Caco-2 (cell line): Measurements from ENCODE around the gene BEAN1. TPM values are rescaled to one million over a fixed set of nuclear protein-coding genes. Genes with fewer than 3 reads are reported as not detected.
A peak's percentile ranks its signal among the peaks of the same experiment; 100 is the strongest.

ENCODE experiments used
- BruUV-seq: library from RNA; stranded (reverse); fragments of 400-500 nt; replicated peaks from 2 replicates; lab custom pipeline; 2021; lab: Mats Ljungman, UMichigan
- CTCF ChIA-PET: fragments of 300-600 bp; sonication (Branson Sonifier 250); formaldehyde crosslinking; loops from one replicate; lab custom pipeline; 2022; ENCODE audit warnings: antibody characterized with exemption; lab: Charles Lee
- POLR2A ChIA-PET: fragments of 300-600 bp; sonication (Branson Sonifier 250); formaldehyde crosslinking; loops from one replicate; lab custom pipeline; 2022; ENCODE audit warnings: antibody characterized with exemption; lab: Charles Lee
- DNase-seq, 2 experiments: peaks; one replicate each; pipeline versions ENCODE4 v3.0.0 to v3.0.0-alpha.2; 2020 to 2022
- H3K27me3 ChIP-seq: replicated peaks from 2 replicates; pipeline ENCODE4 v1.6.0; 2011; ENCODE audit warnings: low read length; ENCODE audit not compliant: control insufficient read depth, insufficient read depth
- H3K36me3 ChIP-seq: 2 replicates; pipeline ENCODE4 v1.5.1; 2011; ENCODE audit warnings: low read length; ENCODE audit not compliant: control insufficient read depth, insufficient read depth
- H3K4me1 ChIP-seq: fragments of 250-450 bp; sonication (Bioruptor Pico); 2 replicates; pipeline ENCODE4 v1.5.1; 2020; ENCODE audit warnings: mild to moderate bottlenecking
- H3K4me3 ChIP-seq: 2 replicates; pipeline ENCODE4 v1.5.1; 2011; ENCODE audit warnings: low read depth, mild to moderate bottlenecking, control low read depth, low read length
- H3K9me3 ChIP-seq: fragments of 250-450 bp; sonication (Bioruptor Pico); 2 replicates; pipeline ENCODE4 v1.5.1; 2020; ENCODE audit warnings: mild to moderate bottlenecking, moderate library complexity
- H3K27ac Mint-ChIP-seq: one replicate; pipeline ENCODE4 v1.8.0; 2022; ENCODE audit warnings: mixed read lengths; ENCODE audit not compliant: unreplicated experiment
- H3K27me3 Mint-ChIP-seq: one replicate; pipeline ENCODE4 v1.8.0; 2022; ENCODE audit warnings: mixed read lengths; ENCODE audit not compliant: insufficient read depth, unreplicated experiment
- H3K36me3 Mint-ChIP-seq: one replicate; pipeline ENCODE4 v1.8.0; 2022; ENCODE audit warnings: mild to moderate bottlenecking, mixed read lengths; ENCODE audit not compliant: insufficient read depth, unreplicated experiment
- H3K4me1 Mint-ChIP-seq: one replicate; pipeline ENCODE4 v1.8.0; 2022; ENCODE audit warnings: low read depth, mixed read lengths; ENCODE audit not compliant: unreplicated experiment
- H3K4me3 Mint-ChIP-seq: one replicate; pipeline ENCODE4 v1.8.0; 2022; ENCODE audit warnings: mild to moderate bottlenecking, moderate library complexity, mixed read lengths; ENCODE audit not compliant: unreplicated experiment
- H3K9me3 Mint-ChIP-seq: one replicate; pipeline ENCODE4 v1.8.0; 2022; ENCODE audit warnings: mixed read lengths; ENCODE audit not compliant: unreplicated experiment
- intact Hi-C: fragments of 100-400 bp; cut with micrococcal nuclease; formaldehyde crosslinking; loops from one replicate; pipeline ENCODE4 v1.10.0; 2022; ENCODE audit not compliant: unreplicated experiment
- total RNA-seq: library from RNA; stranded (reverse); gene quantifications from 2 replicates; pipeline ENCODE4 v1.2.3, GENCODE V29; 2022
- TF ChIP-seq, protein P1 (sequence below), 2 experiments: fragments of 200-600 bp in 1 of 2; IDR thresholded peaks; 1 replicate in 1 of 2; 2 replicates in 1 of 2; pipeline versions ENCODE4 v1.5.1 to v1.8.0; 2011 to 2022; ENCODE audit warnings: antibody characterized with exemption in 1 of 2, control low read depth in 1 of 2, inconsistent platforms in 1 of 2, low read depth in 1 of 2, low read length in 1 of 2, mild to moderate bottlenecking in 1 of 2, moderate library complexity in 1 of 2; ENCODE audit not compliant: insufficient read depth in 1 of 2, severe bottlenecking in 1 of 2, unreplicated experiment in 1 of 2

BEAN1 gene
- total RNA-seq, 1 experiment from 2014 or later: not detected

DNA sequence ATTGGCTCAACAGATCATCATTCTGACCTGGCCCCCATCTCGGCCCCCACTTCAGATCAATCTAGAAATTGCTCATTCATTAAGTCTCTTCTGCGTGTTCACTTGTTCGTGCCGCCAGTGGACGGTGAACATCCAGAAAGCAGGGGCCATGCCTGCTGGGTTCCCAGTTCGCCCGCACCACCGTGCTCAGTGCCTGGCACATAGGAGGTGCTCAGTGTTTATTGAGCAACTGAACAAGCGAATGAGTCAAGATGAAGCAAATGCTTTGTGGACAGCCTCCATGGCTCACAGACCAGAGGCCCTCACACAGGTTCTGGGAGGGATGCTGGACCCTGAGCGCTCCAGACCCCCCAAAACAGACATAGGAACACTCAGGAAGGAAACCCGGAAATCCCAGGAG lies 13.9 kb downstream of the BEAN1 start:
- Histone ChIP-seq H3K4me3 (no peak overlapping the region), H3K27me3 (no peaks in the 10 kb centered on the region), H3K9me3 (no peaks in the 10 kb centered on the region), H3K4me1 (no peaks in the 10 kb centered on the region), H3K36me3 (no peaks in the 10 kb centered on the region)
- peaks cover 14% of the 10 kb centered on the region for H3K27me3 Mint-ChIP-seq
- H3K9me3 Mint-ChIP-seq: no peaks in the 10 kb centered on the region
- peak in 1 of 2 experiments; percentile 19 for DNase-seq
- TF ChIP-seq, protein P1, sequence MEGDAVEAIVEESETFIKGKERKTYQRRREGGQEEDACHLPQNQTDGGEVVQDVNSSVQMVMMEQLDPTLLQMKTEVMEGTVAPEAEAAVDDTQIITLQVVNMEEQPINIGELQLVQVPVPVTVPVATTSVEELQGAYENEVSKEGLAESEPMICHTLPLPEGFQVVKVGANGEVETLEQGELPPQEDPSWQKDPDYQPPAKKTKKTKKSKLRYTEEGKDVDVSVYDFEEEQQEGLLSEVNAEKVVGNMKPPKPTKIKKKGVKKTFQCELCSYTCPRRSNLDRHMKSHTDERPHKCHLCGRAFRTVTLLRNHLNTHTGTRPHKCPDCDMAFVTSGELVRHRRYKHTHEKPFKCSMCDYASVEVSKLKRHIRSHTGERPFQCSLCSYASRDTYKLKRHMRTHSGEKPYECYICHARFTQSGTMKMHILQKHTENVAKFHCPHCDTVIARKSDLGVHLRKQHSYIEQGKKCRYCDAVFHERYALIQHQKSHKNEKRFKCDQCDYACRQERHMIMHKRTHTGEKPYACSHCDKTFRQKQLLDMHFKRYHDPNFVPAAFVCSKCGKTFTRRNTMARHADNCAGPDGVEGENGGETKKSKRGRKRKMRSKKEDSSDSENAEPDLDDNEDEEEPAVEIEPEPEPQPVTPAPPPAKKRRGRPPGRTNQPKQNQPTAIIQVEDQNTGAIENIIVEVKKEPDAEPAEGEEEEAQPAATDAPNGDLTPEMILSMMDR (IDR thresholded peaks at IDR 0.05; ENCODE audit: insufficient read depth in 1 of 2, low read depth in 1 of 2, low read length in 1 of 2, severe bottlenecking in 1 of 2, unreplicated experiment in 1 of 2): no peak
- no peak overlapping the region for H3K27ac Mint-ChIP-seq
- H3K4me1 Mint-ChIP-seq: no peaks in the 10 kb centered on the region
- intact Hi-C loops: loop anchor here (5.0 kb wide), 2 partner anchors 34 to 41 kb away; no protein-coding TSS in a partner anchor
- H3K4me3 Mint-ChIP-seq: no peak overlapping the region
- no TSS peak for BruUV-seq
- no peaks in the 10 kb centered on the region for H3K36me3 Mint-ChIP-seq
- CTCF ChIA-PET: no interaction called here
- POLR2A ChIA-PET: no interaction called here

DNA sequence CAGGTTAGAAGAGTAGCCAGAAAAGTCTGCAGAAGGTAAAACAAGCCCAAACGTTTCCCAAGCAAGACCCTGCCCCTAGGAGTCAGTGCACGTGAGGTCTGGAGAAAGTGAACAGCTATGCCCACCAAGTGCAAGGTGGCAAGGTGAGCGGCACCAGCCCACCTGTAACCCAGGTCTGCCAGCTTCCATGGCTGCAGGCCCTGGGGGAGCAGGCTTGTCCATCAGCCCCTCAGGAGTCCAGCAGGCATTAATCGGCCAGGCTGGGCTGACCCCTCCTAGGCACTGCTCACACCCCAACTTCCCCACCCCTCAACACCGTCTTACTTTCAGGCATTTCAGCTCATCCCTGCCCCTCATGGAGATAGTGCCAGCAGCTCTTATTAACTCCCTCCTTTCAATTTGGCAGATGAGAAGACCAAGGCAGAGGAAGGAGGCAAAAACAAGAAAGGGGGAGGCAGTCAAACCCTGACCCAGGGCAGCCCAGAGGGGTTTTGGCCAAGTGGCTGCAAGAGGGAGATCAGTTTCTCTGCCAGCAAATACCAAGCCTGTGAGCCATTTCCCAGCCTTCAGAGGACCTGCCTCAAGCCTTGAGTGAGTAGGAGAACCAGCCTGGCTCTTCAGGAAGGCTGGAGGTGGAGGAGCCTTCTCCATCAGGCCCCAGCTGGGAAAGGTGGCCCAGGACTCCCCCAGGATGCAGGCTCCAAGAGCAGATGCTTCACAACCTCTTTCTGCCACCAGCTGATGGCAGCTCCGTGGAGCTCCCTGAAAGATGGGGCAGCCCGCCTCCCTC lies 14.7 kb downstream of the BEAN1 start:
- BruUV-seq: no TSS peak

DNA sequence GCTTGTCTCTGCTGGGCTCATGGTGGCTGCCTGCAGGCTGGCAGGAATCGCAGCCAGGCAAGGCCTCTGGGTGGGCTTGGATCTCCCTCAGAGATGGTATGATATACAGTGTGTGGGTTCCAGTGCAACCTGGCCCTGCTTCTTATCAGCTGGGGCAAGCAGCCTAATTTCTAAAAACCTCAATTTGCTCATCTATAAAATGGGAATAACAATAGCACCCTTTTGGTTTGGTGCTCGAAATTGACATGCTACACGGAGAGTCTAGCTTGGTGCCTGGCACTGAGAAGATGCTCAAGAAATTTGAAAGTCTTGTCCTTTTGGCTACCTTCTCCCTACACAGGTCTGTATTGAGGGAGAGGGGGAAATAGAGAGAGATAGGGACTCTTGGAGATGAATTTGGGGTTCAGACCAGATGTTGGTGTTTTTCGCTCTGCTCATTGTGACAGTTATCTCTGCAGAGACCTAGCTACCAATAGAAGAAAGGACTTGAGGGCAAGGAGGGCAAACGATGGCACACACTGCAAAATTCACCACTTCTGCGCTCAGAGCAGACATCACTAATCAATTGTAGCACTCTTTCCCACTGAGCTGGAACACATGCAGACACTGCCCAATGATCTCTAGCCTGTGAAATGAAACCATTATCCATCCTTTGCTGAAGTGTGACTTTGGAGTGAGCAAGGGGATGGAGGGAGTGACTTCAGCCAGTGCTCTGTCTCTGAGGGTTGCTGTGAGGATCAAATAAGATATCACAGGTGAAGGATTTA lies 15.6 kb downstream of the BEAN1 start:
- H3K9me3 ChIP-seq: no peaks in the 10 kb centered on the region
- Mint-ChIP-seq H3K36me3 (no peaks in the 10 kb centered on the region), H3K9me3 (no peaks in the 10 kb centered on the region), H3K27me3 (peaks cover 19% of the 10 kb centered on the region), H3K4me3 (no peak overlapping the region), H3K27ac (no peak overlapping the region), H3K4me1 (no peaks in the 10 kb centered on the region)
- no peak overlapping the region for H3K4me3 ChIP-seq
- H3K4me1 ChIP-seq: no peaks in the 10 kb centered on the region
- H3K27me3 ChIP-seq: no peaks in the 10 kb centered on the region
- TF ChIP-seq, protein P1 (IDR thresholded peaks at IDR 0.05; ENCODE audit: insufficient read depth in 1 of 2, low read depth in 1 of 2, low read length in 1 of 2, severe bottlenecking in 1 of 2, unreplicated experiment in 1 of 2): no peak
- no peak for DNase-seq
- POLR2A ChIA-PET: no interaction called here
- intact Hi-C loops: loop anchor here (5.0 kb wide), 2 partner anchors 35 to 40 kb away; no protein-coding TSS in a partner anchor
- no TSS peak for BruUV-seq
- no peaks in the 10 kb centered on the region for H3K36me3 ChIP-seq
- CTCF ChIA-PET: interaction anchor here (1.6 kb wide), 1 partner anchor 36 kb away, joined by 9 read pairs; no protein-coding TSS in a partner anchor

More for the DNA sequence above, 14.7 kb downstream of the BEAN1 start:
- CTCF ChIA-PET: no interaction called here
- no peak for DNase-seq
- Mint-ChIP-seq H3K27me3 (peaks cover 19% of the 10 kb centered on the region), H3K36me3 (no peaks in the 10 kb centered on the region), H3K9me3 (no peaks in the 10 kb centered on the region), H3K4me3 (no peak overlapping the region), H3K4me1 (no peaks in the 10 kb centered on the region), H3K27ac (no peak overlapping the region)
- POLR2A ChIA-PET: no interaction called here
- no peaks in the 10 kb centered on the region for H3K27me3 ChIP-seq
- TF ChIP-seq, protein P1 (IDR thresholded peaks at IDR 0.05; ENCODE audit: insufficient read depth in 1 of 2, low read depth in 1 of 2, low read length in 1 of 2, severe bottlenecking in 1 of 2, unreplicated experiment in 1 of 2): no peak
- H3K36me3 ChIP-seq: no peaks in the 10 kb centered on the region
- H3K9me3 ChIP-seq: no peaks in the 10 kb centered on the region
- no peaks in the 10 kb centered on the region for H3K4me1 ChIP-seq
- intact Hi-C loops: loop anchor here (5.0 kb wide), 2 partner anchors 34 to 41 kb away; no protein-coding TSS in a partner anchor
- H3K4me3 ChIP-seq: no peak overlapping the region
